ENCODE data around the gene BIN1.

The BIN1 gene

DNA sequence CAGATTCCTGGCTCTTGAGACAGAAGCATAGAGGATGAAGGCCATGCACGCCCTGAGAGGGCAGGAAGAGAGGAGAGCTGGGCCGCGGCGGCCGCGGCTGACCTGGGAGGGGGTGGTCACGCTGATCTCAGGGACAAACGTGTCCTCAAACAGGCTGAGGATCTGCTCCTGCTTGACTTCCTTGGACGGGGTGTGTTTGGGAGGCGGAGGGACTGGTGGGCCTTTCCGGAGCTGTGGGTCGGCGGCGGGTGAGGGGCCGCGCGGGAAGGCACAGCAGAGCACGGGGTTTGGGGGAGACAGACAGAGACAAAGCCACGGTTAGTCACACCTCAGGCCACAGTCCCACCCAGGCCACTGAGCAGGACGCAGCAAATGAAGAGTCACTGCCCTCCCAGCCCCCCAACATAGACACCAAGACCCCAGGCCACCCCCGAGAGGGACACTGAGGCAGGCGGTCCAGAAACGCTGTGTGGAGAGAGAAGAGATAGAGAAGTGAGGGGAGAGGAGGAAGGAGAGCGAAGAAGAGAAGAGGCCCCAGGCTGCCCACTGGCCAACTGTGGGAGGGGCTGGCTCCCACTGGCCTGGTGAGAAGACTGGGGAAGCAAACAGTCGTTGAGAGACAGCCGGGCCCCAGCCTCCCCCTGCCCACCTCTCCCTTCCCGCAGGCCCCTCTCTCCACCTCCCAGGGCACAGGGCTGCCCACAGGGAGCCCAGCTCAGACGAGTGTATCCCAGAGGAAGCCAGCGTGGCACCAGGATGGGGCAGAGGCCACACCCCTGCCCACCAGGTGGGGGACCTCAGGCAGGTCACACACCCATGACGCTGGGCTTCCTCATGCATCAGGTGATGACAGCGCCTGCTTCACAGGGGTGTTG is 49.3 kb downstream of the BIN1 start:
- WGBS (ENCODE audit: insufficient coverage, insufficient read length) = no CpG with 5 or more reads among the region's 31 CpGs
- H3K4me3 ChIP-seq (ENCODE audit: low read length) = no peak overlapping the region
- peaks cover 3% of the 10 kb centered on the region; the same call in 1 of the 2 replicates for H3K36me3 ChIP-seq (ENCODE audit: control insufficient read depth, insufficient read depth, low read length)
- DNase-seq (ENCODE audit: low read depth, low spot score) = no peak
- no peak overlapping the region for H3K27ac ChIP-seq (ENCODE audit: low read length)
- H3K9me3 ChIP-seq (ENCODE audit: control insufficient read depth, insufficient read depth, low read length) = no peaks in the 10 kb centered on the region
- H3K27me3 ChIP-seq (ENCODE audit: control insufficient read depth, insufficient read depth, low read length) = no peaks in the 10 kb centered on the region
- no peaks in the 10 kb centered on the region for H3K4me1 ChIP-seq (ENCODE audit: control insufficient read depth, insufficient read depth, low read length)

DNA sequence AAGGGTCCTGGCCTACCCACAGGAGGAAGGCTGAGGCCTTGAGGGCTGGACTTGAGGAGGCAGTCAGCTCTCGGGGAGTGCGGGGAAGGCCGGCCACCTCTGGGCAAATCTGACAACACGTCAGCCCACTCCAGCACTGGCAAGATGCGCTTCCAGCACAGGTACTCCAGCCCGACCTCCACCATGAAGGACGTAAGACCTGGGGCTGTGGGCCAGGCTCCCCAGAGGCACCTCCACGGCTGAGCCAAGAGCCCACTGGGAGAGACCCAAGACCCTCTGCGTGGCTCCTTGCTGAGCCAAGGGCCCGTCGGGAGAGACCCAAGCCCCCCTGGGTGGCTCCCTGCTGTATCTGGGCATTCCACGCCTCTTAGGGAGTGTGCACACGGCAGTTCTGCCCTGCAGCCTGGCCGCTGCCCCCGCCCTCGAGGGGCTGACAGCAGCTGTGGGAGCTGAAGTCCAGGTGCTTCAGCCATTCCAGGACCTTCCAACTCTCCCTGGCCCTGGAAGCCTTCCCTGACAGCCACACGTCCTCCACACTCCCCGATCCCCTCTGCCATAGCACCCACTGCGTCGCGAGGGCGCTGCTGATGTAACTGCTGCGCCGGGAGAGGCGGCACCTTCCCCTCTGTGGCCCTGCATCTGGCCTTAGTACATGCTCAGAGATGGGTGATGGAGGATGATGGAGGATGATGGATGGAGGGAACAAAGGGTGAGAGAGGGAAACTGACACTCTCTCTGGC is 50.2 kb downstream of the BIN1 start:
- no peak overlapping the region for H3K4me3 ChIP-seq (ENCODE audit: low read length)
- H3K4me1 ChIP-seq (ENCODE audit: control insufficient read depth, insufficient read depth, low read length) = no peaks in the 10 kb centered on the region
- H3K27ac ChIP-seq (ENCODE audit: low read length) = no peak overlapping the region
- WGBS (ENCODE audit: insufficient coverage, insufficient read length) = no CpG with 5 or more reads among the region's 25 CpGs
- no peaks in the 10 kb centered on the region for H3K27me3 ChIP-seq (ENCODE audit: control insufficient read depth, insufficient read depth, low read length)
- H3K9me3 ChIP-seq (ENCODE audit: control insufficient read depth, insufficient read depth, low read length) = no peaks in the 10 kb centered on the region
- peaks cover 3% of the 10 kb centered on the region; the same call in 1 of the 2 replicates for H3K36me3 ChIP-seq (ENCODE audit: control insufficient read depth, insufficient read depth, low read length)
- DNase-seq (ENCODE audit: low read depth, low spot score) = no peak

DNA sequence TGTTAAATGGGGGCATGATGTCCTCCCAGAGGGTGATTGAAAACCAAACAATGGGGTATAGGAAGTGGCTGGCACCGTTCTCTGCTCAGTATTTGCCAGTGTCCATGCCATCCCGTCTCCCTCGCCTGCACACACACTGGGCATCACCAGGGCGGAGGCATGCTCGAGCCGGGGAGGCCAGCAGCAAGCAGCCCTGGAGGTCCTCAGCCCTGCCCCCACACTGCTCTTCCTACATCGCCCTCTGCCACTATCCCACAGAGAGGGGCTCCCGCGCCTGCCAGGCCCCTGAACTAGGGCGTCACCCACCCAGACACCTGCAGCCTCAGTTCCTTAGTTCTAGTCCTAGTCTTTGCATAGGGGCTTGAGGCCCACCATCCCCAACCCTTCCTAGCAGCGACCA is 50.9 kb downstream of the BIN1 start:
- Histone ChIP-seq H3K4me3 (ENCODE audit: low read length) (no peak overlapping the region), H3K36me3 (ENCODE audit: control insufficient read depth, insufficient read depth, low read length) (peaks cover 3% of the 10 kb centered on the region; the same call in 1 of the 2 replicates), H3K27ac (ENCODE audit: low read length) (no peak overlapping the region), H3K9me3 (ENCODE audit: control insufficient read depth, insufficient read depth, low read length) (no peaks in the 10 kb centered on the region), H3K27me3 (ENCODE audit: control insufficient read depth, insufficient read depth, low read length) (no peaks in the 10 kb centered on the region), H3K4me1 (ENCODE audit: control insufficient read depth, insufficient read depth, low read length) (no peaks in the 10 kb centered on the region)
- DNase-seq (ENCODE audit: low read depth, low spot score) = no peak
- no CpG with 5 or more reads among the region's 11 CpGs for WGBS (ENCODE audit: insufficient coverage, insufficient read length)

DNA sequence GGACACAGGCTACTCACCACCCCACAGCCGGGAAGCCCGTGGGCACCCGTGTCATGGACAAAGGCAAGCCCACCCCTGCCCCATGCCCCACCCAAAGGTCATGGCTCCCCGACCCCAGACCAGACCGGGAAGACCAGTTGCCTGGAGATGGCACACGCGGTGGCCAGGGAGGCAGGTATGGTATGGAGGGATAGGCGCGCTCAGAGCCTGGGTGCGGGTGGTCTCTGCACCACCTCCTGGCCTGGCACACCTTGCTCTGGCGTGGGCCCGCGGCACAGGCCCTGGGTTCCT is 51.2 kb downstream of the BIN1 start:
- H3K9me3 ChIP-seq (ENCODE audit: control insufficient read depth, insufficient read depth, low read length) = no peaks in the 10 kb centered on the region
- H3K4me3 ChIP-seq (ENCODE audit: low read length) = no peak overlapping the region
- H3K27me3 ChIP-seq (ENCODE audit: control insufficient read depth, insufficient read depth, low read length) = no peaks in the 10 kb centered on the region
- no peak for DNase-seq (ENCODE audit: low read depth, low spot score)
- H3K27ac ChIP-seq (ENCODE audit: low read length) = no peak overlapping the region
- H3K4me1 ChIP-seq (ENCODE audit: control insufficient read depth, insufficient read depth, low read length) = no peaks in the 10 kb centered on the region
- peaks cover 3% of the 10 kb centered on the region; the same call in 1 of the 2 replicates for H3K36me3 ChIP-seq (ENCODE audit: control insufficient read depth, insufficient read depth, low read length)
- no CpG with 5 or more reads among the region's 13 CpGs for WGBS (ENCODE audit: insufficient coverage, insufficient read length)

DNA sequence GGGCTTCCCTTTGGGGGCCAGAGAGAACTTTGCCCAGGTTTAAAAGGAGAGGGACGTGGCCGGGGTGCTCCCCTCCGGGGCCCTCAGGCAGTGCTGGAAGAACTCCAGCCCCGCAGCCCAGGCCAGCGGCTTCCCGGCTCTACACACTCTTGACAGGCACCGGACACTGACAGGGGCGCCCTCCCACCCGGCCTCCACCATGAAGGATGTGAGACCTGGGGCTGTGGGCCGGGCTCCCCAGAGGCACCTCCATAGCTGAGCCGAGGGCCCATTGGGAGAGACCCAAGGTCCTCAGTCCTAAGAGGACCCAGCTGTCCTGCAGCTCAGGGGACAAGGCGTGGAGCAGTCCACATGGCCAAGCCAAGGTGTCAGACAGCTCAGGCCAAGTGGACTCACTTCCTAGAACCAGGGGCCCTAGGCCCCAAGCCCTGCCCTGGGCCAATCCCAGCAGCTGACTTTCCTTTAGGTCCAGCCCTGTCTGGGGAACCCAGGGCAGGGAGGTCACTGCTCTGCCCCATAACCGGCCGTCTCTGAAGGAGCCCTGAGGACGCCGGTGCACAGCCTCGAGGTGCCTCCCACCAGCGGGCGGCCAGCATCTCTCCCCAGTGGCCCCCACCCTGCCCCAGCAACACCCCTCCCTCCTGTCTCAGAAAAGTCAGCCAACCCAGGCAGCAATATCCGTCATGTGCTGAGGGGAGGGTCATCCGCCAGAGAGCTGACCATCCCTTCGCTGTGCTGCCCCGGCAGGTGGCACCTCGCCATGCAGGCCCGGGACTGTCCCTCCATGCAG is 51.8 kb downstream of the BIN1 start:
- Histone ChIP-seq H3K27me3 (ENCODE audit: control insufficient read depth, insufficient read depth, low read length) (no peaks in the 10 kb centered on the region), H3K27ac (ENCODE audit: low read length) (no peak overlapping the region), H3K36me3 (ENCODE audit: control insufficient read depth, insufficient read depth, low read length) (peaks cover 3% of the 10 kb centered on the region; the same call in 1 of the 2 replicates), H3K4me1 (ENCODE audit: control insufficient read depth, insufficient read depth, low read length) (peaks cover 1% of the 10 kb centered on the region; the same call in 1 of the 2 replicates), H3K4me3 (ENCODE audit: low read length) (no peak overlapping the region), H3K9me3 (ENCODE audit: control insufficient read depth, insufficient read depth, low read length) (no peaks in the 10 kb centered on the region)
- DNase-seq (ENCODE audit: low read depth, low spot score) = no peak
- no CpG with 5 or more reads among the region's 25 CpGs for WGBS (ENCODE audit: insufficient coverage, insufficient read length)

DNA sequence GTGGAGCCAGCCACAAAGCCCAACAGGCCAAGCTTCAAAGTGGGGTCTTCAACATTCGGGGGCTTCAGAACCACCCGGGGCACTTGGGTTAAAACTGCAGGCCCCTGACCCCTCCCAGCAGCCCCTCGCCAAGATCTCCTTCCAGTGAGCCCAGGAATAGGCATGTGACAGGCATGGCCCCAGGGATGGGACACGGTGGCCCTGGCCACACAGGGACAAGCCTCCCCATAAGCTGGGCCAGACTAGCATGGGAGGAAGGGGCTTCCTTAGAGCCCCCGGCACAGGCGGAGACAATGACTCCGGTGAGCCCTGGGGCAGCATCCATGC is 52.4 kb downstream of the BIN1 start:
- Histone ChIP-seq H3K27ac (ENCODE audit: low read length) (no peak overlapping the region), H3K4me1 (ENCODE audit: control insufficient read depth, insufficient read depth, low read length) (peaks cover 3% of the 10 kb centered on the region; the same call in 1 of the 2 replicates), H3K4me3 (ENCODE audit: low read length) (no peak overlapping the region), H3K36me3 (ENCODE audit: control insufficient read depth, insufficient read depth, low read length) (peaks cover 3% of the 10 kb centered on the region; the same call in 1 of the 2 replicates), H3K9me3 (ENCODE audit: control insufficient read depth, insufficient read depth, low read length) (no peaks in the 10 kb centered on the region), H3K27me3 (ENCODE audit: control insufficient read depth, insufficient read depth, low read length) (no peaks in the 10 kb centered on the region)
- WGBS (ENCODE audit: insufficient coverage, insufficient read length) = no CpG with 5 or more reads among the region's 7 CpGs
- DNase-seq (ENCODE audit: low read depth, low spot score) = no peak

DNA sequence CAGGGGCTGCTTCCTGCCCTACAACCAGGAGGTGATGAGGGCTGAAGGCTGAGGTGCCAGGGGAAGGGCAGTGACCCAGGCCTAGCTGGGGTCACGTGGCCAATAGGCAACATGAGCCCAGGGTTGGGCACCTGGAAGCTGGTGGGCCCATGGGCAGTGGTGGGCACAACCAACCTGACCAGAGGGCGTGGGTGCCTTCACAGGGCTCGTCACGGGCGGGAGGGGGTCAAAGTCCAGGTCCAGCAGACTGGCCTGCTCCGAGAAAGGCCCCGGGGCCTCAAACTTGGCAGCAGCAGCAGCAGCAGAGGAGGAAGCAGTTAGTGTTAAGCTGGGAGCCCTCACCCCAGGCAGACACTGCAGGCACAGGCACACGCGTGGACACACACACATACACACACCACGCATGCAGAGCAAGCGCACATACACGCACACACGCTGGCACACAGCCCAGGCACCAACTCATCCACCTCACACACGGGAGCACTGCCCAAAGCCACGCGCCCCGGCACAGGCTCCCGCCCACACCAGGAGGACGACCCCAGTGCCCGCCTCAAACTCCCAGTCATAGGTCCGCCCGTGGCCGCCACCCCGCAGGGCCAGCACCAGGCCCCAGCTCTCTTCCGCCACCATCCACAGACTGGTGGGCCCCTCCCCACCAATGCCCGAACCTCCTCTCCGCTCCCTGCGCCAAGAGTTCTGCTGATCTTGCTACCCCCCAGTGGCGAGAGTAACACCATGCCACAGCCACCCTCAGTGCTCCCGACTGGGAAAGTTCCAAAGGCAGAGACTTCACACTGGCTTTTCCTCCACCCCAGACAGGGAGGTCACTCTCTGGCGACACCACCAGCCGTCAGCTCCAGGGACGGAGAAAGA is 53.0 kb downstream of the BIN1 start:
- no peak for DNase-seq (ENCODE audit: low read depth, low spot score)
- no CpG with 5 or more reads among the region's 33 CpGs for WGBS (ENCODE audit: insufficient coverage, insufficient read length)
- no peaks in the 10 kb centered on the region for H3K27me3 ChIP-seq (ENCODE audit: control insufficient read depth, insufficient read depth, low read length)
- no peak overlapping the region for H3K27ac ChIP-seq (ENCODE audit: low read length)
- no peaks in the 10 kb centered on the region for H3K9me3 ChIP-seq (ENCODE audit: control insufficient read depth, insufficient read depth, low read length)
- H3K4me1 ChIP-seq (ENCODE audit: control insufficient read depth, insufficient read depth, low read length) = peaks cover 3% of the 10 kb centered on the region; the same call in 1 of the 2 replicates
- peaks cover 3% of the 10 kb centered on the region; the same call in 1 of the 2 replicates for H3K36me3 ChIP-seq (ENCODE audit: control insufficient read depth, insufficient read depth, low read length)
- H3K4me3 ChIP-seq (ENCODE audit: low read length) = no peak overlapping the region

DNA sequence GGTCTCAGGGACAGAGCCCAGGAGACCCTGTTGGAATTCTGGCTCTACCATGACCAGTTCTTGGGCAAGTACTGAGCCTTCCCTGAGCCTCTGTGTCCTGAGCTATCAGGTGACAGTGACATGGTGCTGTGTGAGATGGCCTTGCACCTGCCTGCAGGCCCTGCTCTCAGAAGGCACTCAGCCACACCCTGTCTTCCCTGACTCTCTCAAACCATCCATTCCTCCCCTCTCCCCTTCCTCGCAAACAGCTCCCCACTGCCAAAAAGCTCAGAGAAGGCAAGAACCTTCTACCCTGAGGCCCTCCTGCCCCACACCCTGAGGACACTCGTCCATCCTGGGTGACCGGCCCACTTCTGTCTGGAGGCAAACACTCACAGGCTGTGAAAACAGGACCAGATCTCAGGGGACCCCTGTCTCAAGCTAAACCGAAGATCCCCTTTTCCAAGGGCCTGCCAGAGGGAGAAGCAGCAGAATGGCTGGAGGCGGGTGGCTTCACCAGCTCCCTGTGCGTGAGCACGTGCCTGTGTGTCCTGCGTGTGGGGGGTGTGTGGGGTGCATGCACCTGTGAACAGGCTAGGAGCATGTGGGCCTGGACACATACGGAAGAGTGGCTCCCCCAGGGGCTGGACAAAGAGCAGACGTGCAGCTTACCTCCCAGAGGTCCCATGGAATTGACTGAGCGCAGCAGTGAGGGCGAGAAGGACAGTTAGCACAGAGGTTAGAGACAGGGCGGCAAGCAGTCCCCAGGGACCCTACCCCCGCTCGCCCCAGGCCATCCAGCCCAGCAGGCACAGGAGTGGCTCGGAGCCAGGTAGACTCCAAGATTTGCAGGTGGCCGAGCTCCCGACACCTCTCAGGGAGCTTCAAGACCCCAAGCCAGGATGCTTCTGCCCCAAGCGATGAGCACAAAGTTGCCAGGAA is 53.9 kb downstream of the BIN1 start:
- Histone ChIP-seq H3K9me3 (ENCODE audit: control insufficient read depth, insufficient read depth, low read length) (no peaks in the 10 kb centered on the region), H3K27ac (ENCODE audit: low read length) (no peak overlapping the region), H3K4me1 (ENCODE audit: control insufficient read depth, insufficient read depth, low read length) (peaks cover 3% of the 10 kb centered on the region; the same call in 1 of the 2 replicates), H3K27me3 (ENCODE audit: control insufficient read depth, insufficient read depth, low read length) (no peaks in the 10 kb centered on the region), H3K36me3 (ENCODE audit: control insufficient read depth, insufficient read depth, low read length) (peaks cover 3% of the 10 kb centered on the region; the same call in 1 of the 2 replicates), H3K4me3 (ENCODE audit: low read length) (no peak overlapping the region)
- no peak for DNase-seq (ENCODE audit: low read depth, low spot score)
- no CpG with 5 or more reads among the region's 19 CpGs for WGBS (ENCODE audit: insufficient coverage, insufficient read length)

Measured in iPS DF 6.9 (cell line).